ENCODE data around the gene UGDH.

UGDH gene

DNA sequence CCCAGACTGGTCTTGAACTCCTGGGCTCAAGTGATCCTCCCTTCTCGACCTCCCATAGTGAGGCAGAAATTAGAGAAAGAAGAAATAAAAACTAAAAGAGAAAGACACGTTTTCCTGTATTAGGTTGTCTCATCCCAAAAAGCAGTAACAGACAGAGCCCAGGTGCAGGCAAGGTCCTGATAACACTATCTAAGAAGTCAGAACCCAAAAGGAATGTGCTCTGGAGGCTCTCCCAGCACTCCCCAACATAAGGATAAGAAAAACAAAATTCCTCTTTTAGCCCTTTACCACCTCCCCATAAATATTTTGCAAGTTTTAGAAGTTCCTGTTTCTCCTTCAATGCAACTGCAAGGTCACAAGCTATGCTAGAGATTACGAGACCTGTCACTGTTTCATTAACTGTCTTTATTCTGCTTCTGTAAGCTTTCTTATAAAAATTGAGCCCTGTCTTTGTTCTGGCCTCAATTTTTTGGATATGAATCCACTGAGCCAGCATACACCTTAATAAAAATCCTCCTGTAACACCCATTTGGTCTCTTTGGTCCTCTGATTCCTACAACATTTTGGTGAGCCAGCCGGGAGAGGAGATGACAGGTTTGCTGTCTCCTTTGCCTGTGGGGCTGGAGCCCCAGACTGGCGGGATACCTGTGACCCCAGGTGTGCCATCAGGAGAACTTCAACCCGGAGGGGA, 42.5 kb downstream of the UGDH start:
- ChIA-PET CTCF (interaction anchor here (0.8 kb wide), 1 partner anchor 16 kb away, joined by 3 read pairs; no protein-coding TSS in a partner anchor), POLR2A (no interaction called here)
- TF ChIP-seq, protein P1, sequence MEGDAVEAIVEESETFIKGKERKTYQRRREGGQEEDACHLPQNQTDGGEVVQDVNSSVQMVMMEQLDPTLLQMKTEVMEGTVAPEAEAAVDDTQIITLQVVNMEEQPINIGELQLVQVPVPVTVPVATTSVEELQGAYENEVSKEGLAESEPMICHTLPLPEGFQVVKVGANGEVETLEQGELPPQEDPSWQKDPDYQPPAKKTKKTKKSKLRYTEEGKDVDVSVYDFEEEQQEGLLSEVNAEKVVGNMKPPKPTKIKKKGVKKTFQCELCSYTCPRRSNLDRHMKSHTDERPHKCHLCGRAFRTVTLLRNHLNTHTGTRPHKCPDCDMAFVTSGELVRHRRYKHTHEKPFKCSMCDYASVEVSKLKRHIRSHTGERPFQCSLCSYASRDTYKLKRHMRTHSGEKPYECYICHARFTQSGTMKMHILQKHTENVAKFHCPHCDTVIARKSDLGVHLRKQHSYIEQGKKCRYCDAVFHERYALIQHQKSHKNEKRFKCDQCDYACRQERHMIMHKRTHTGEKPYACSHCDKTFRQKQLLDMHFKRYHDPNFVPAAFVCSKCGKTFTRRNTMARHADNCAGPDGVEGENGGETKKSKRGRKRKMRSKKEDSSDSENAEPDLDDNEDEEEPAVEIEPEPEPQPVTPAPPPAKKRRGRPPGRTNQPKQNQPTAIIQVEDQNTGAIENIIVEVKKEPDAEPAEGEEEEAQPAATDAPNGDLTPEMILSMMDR (IDR thresholded peaks at IDR 0.05; ENCODE audit: control extremely low read depth, extremely low read depth, low read depth, missing control alignments) = no peak
- no peak for DNase-seq (ENCODE audit: extremely low spot score)

DNA sequence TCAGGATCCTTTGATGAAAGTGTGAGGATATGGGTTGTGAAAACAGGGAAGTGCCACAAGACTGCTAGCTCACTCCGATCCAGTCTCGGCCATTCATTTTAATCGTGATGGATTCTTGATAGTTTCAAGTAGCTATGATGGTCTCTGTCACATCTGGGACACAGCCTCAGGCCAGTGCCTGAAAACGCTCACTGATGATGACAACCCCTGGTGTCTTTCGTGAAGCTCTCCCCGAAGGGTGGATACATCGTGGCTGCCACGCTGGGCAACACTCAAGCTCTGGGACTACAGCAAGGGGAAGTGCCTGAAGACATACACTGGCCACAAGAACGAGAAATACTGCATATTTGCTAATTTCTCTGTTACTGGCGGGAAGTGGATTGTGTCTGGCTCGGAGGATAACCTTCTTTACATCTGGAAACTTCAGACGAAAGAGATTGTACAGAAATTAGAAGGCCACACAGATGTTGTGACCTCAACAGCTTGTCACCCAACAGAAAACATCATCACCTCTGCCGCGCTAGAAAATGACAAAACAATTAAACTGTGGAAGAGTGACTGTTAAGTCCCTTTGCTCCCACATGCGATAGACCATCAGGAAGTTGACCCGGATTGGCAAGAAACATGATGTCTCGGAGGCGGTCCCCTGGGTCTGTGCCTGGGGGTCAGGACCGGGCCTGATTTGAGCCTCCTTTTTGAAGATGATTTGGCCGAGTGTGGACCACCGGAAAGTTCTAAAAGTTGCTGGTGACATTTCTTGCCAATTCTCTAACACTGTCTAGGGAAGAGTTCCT, 46.1 kb downstream of the UGDH start:
- CTCF ChIA-PET = interaction anchor here (1.8 kb wide), 1 partner anchor 12 kb away, joined by 8 read pairs; no protein-coding TSS in a partner anchor
- TF ChIP-seq, protein P1 (IDR thresholded peaks at IDR 0.05; ENCODE audit: control extremely low read depth, extremely low read depth, low read depth, missing control alignments) = no peak
- POLR2A ChIA-PET = no interaction called here
- DNase-seq (ENCODE audit: extremely low spot score) = no peak

DNA sequence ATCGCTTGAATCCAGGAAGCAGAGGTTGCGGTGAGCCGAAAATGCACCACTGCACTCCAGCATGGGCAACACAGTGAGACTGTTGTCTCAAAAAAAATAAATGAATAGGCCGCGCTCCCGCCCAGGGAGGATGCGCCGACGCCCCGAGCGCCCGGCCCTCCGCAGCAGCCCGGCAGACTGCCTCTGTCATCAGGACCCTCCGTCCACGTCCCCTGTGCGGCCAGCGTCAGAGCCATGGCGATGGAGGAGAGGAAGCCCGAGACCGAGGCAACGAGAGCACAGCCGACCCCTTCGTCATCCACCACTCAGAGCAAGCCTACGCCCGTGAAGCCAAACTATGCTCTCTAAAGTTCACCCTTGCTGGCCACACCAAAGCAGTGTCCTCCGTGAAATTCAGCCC, 47.0 kb downstream of the UGDH start:
- POLR2A ChIA-PET = no interaction called here

DNA sequence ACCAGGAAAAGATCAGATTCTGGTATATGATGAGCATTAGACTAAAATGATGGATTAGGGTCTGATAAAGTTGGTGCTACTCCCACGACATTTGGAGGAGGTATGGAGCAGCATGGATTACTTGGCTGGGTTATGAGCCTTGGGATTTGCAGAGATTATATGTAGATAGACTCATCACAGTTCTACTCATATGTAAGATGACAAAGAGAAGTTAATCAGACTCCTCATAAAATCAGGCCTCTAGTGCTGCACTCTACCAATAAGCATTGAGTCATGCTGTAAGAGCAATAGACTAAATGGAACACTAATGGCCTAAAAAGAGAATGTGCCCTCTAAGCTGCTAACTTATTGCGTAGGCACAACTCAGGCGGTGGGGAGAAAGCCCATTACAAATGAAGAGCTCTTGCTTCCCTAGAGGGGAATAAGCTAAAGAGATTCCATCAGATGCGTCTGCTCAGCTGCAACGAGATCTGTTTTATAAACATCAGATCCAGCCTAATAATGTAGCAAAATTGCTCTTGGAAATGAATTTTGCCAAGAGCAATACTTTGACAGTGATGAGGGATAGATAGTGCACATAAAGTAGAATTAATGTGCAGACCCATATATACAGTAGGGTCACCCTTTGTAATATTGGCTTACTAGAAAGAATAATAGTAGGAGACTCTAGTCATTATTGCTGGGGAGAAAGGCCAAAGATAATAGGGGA, 50.9 kb downstream of the UGDH start:
- CTCF ChIA-PET = interaction anchor here (1.0 kb wide), 1 partner anchor 10 kb away, joined by 4 read pairs; no protein-coding TSS in a partner anchor
- POLR2A ChIA-PET = no interaction called here
- TF ChIP-seq, protein P1 (IDR thresholded peaks at IDR 0.05; ENCODE audit: control extremely low read depth, extremely low read depth, low read depth, missing control alignments) = no peak
- no peak for DNase-seq (ENCODE audit: extremely low spot score)

More for the DNA sequence above, 47.0 kb downstream of the UGDH start:
- TF ChIP-seq, protein P1 (IDR thresholded peaks at IDR 0.05; ENCODE audit: control extremely low read depth, extremely low read depth, low read depth, missing control alignments) = no peak
- CTCF ChIA-PET = no interaction called here
- DNase-seq (ENCODE audit: extremely low spot score) = no peak

DNA sequence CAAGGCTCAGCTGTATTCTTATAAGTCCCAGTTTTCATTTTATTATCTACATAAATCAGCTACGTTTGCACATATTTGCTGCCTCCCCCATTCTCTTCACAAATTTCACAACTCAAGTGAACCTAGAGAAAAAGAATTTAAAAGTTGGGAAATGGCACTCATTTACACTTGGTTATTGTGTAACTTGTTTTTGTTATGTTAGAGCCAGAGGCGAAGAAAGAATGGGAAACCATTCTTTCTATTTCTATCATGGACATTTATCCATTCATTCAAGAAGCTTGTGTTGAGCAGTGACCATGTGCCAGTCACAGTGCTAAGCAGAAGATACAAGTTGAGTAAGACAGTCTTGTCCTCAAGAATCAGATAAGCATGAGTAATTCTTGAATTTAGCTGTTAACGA, 54.8 kb downstream of the UGDH start:
- TF ChIP-seq, protein P1 (IDR thresholded peaks at IDR 0.05; ENCODE audit: control extremely low read depth, extremely low read depth, low read depth, missing control alignments) = no peak
- no peak for DNase-seq (ENCODE audit: extremely low spot score)
- POLR2A ChIA-PET = no interaction called here
- CTCF ChIA-PET = interaction anchor here (0.9 to 1.5 kb wide), 3 partner anchors 10 to 13 kb away, joined by 3 to 5 read pairs (median 3); no protein-coding TSS in a partner anchor

DNA sequence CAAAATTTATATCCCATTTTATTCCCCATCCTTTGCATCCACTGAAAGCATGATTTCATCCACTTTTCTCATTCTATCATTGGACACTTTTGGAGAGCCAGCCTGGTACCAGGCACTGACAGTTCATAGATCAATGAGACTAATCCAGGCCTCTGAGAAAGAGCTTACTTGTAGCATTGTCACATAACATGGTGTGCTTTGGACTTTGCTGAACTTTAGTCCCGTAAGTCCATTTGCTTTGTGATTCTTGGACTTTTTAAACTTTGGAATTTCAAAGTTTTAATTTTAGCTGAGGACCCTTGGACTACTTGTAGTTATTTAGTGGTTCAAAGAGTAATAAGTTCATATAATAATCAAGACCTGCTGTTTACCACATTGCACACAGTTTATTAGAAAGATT, 56.8 kb downstream of the UGDH start:
- CTCF ChIA-PET = interaction anchor here (1.1 to 2.7 kb wide), 3 partner anchors 11 to 839 kb away, joined by 3 to 24 read pairs (median 10); partner anchors contain the start of genes LIAS, RPL9 and SMIM14
- TF ChIP-seq, protein P1 (IDR thresholded peaks at IDR 0.05; ENCODE audit: control extremely low read depth, extremely low read depth, low read depth, missing control alignments) = no peak
- POLR2A ChIA-PET = no interaction called here
- DNase-seq (ENCODE audit: extremely low spot score) = no peak

Data from GM10248 (cell line).